GM18508 (cell line): Measurements from ENCODE around the gene TRPT1.

Source experiments
- ATAC-seq: cut with Tn5 transposase; IDR thresholded peaks from one replicate; pipeline ENCODE4 v1.9.1; 2021; ENCODE audit warnings: moderate number of reproducible peaks; ENCODE audit not compliant: insufficient read depth, unreplicated experiment

Gene TRPT1

DNA sequence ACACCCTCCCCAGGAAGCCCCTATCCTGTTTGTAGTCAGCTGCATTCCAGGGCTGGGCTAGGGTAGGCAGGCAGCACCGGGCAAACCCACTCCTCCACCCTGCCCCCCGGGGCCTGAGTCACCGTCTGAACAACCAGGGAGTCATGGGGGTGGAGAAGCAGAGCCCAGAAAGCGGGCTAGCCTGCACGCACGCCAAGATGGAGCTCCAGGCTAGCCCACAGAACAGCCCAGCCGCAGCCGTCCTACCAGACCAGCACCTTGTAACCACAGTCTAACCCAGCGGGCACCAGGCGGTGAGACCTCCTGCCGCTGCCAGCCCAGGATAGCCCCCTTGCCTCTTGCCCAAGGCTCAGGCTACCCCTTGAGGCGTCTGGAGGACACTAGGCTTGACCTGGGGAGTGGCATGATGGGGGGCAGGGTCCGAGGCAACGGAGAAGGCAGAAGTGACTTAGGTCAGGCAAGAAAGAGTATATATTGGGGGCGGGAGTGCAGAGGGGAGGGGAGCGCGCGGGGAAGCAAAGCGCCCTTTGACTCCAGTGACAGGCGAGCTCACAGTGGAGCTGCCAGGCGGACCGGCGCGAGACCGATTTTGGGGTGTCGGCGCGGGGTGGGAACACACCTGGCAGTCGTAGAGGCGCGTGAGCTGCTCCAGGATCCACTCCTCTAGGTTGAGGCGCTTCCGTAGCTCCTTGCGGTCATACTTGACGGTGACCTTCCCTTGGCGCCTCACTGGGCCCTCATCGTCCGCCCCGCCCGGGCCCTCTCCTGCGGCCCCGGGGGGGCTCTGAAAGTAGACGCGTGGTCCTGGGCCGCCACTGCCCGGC is 20.0 kb upstream of the TRPT1 start:
- ATAC-seq: no peak

- ATAC-seq: no peak
Observed at GRCh38 chr11:64245401-64245796, 19.4 kb upstream of the TRPT1 start.

GRCh38 chr11:64244966-64245365 is 19.0 kb upstream of the TRPT1 start:
- no peak for ATAC-seq

- no peak for ATAC-seq
Observed at GRCh38 chr11:64244107-64244506, 18.1 kb upstream of the TRPT1 start.

- ATAC-seq: no peak
Observed at GRCh38 chr11:64243236-64243854, 17.4 kb upstream of the TRPT1 start.

DNA sequence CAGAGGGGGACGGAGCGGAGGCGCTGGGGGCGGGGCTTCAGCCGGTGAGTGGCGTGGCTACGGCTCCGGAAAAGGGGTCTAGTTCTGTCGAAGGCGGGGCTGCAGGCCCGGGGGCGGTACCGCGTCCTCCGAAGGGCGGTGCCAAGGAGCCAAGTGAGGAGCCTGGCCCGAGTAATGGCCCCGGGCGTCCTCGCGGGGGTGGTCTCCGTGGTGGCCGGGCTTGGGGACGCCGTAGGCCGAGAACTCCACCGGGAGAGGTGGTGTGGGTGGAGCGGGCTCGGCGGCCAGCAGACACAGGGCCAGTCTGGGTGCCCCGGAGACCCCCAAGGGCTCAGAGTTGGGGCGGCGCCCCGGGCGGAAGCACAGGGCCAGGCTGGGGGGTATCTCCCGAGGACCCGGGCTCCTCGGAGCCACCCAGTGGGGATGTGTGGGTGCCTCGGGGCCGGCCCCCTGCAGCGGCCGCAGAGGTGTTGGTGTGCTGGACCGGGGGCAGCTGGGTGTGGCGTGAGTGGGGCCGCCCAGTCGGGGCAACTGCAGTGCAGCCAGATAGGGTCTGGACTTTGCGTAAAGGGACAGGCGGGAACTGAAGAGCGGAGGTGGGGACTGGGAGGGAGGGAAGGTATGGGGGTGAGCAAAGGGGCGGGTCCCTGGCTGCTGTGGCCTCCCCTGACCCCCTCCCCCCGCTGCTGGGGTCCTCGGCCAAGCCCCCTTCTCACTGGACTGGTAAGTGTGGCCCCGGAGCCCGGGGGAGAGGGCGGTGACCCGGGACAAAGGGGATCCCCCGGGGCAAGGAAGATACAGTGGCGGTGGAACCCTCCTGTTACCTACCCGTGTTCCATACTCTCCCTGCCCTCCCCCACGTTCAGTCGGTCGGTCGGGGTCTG is 15.7 kb upstream of the TRPT1 start:
- ATAC-seq: peak; percentile 37

DNA sequence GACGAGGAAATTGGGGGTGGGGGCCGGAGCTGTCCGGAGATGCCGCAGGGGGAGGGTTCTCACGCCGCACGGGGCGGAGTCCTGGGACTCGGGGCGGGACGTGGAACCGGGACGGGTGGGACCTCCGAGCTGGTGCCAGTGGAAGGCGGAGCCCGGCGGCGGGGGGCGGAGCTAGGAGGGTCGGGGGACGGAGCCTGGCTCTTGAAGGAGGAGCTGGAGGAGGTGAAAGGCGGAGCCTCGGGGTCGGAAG is 15.2 kb upstream of the TRPT1 start:
- peak; percentile 34 for ATAC-seq

GRCh38 chr11:64240435-64241240 is 14.7 kb upstream of the TRPT1 start, which contains the start of gene FKBP2:
FKBP2 (plus strand) TSS chr11:64241095; CDS start chr11:64242388, 1,293 bp downstream.
- peak; percentile 38 for ATAC-seq

DNA sequence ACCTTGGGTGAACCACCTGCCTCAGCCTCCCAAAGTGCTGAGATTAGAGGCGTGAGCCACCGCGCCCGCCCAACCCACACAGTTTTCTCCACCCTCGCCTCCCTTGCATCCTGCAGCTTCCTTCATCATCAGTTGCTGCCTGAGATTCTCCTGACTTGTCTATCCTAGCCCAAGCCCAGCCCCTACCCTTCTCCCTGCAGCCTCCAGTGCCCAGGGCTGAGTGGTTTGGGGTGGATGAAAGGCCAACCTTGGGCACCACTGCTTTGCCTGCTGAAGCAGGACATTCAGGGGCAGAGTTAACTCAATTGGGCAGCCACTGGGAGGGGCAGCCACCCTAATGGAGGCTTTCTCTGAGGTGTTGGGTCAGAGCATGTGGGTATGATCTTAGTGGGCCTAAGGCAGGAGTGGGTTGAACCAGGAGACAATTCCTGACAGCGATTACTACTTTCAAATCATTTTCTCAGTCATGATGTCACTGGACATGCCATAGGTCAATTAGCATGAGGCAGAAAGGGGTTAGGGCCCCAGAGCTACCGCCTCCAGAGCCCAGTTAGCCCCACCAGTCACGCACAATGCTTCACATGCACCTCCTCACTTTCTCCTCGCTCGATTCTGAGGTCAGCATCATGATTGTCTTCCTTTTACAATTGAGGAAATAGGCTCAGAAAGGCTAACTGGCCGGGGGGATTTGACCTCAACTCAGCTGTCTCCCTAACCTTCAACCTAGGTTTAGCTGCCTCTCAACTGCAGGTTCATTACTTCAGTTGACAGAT is 13.9 kb upstream of the TRPT1 start:
- ATAC-seq: no peak

DNA sequence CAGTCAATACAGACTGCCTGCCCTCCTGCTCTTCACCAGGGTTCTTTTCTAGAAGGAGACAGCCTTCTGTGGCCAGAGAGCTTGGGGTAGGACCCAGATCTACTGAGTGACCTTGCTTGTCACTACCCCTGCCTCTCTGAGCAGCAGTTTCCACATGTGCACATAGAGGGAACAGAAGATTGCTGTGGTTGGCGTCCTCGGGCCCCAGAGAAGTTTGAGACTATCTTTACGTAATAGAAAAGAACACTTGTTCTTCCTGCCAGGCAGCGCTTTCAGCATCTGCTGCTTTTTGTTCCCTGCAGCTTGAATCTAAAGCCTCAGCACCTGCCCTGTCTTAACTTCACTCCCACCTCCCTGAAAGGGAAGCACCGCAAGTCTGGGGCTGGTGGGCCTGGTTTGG is 13.0 kb upstream of the TRPT1 start:
- ATAC-seq: no peak

DNA sequence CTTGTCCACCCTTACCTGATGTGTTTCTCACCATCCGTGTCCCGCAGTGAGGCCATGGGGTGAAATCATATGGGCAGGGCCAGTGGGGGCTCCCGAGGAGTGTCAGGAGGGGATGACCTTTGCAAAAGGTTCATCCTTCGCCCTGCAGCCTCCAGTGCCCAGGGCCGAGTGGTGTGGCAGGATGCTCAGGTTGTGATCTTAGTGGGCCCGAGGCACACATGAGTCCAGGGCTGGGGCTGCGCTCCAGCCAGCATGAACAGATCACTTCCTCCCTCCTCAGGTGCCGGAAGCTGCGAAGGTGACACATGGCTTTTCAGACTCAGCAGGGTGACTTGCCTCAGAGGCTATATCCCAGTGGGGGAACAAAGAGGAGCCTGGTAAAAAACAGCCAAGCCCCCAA is 12.1 kb upstream of the TRPT1 start:
- no peak for ATAC-seq

GRCh38 chr11:64237484-64237951 is 11.5 kb upstream of the TRPT1 start:
- no peak for ATAC-seq

- no peak for ATAC-seq
Observed at GRCh38 chr11:64235437-64236161, 9.6 kb upstream of the TRPT1 start.

DNA sequence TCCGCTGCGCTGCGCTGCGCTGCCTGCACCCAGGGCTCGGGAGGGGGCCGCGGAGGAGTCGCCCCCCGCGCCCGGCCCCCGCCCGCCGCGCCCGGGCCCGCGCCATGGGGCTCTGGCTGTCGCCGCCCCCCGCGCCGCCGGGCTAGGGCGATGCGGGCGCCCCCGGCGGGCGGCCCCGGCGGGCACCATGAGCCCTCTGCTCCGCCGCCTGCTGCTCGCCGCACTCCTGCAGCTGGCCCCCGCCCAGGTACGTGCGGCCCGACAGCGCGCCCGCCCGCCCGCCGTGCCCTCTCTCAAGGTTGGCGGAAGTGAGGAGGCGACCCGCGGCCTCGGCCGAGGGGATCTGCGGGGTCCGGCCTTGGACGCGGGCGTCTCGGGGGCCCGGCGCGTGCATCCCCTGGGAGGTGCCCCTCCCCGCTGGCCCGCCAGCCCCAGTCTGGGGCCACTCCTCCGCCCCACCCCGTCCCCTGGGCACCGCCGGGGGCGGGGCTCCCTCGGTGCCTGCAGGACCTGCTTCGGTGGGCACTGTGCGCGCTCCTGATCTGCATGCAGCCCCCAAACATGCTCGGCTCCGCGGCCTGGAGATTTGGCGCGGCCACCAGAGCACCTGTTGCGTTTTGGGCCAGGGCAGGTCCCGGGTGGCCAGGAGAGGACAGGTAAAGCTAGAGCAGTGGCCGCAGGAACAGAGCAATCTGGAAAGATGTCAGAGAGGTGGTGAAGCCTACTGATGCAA is 8.8 kb upstream of the TRPT1 start:
- ATAC-seq: no peak

DNA sequence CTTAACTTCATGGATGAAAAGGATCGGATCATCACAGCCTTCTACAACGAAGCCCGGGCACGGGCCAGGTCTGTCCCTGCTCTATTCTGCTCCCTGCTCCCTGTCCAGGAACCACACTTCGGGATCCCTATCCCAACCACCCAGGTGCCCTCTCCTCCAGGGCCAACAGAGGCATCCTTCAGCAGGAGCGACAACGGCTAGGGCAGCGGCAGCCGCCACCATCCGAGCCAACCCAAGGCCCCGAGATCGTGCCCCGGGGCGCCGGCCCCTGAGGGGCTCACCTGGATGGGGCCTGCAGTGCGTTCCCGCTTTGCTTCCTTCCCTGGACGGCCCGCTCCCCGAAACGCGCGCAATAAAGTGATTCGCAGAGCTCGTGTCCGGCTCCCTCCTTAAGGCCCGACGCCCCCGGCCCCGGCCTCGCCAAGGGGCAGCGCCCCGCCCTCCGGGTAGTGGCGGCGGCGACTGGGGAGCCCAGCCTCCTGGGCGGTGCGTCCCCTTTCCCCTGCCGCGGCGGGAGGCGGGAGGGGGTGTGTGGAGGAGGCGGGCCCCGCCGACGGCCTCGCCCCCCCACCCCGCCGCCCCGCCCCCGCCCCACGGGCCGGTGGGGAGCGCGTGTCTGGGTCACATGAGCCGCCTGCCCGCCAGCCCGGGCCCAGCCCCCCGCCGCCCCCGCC is 8.1 kb upstream of the TRPT1 start, which contains the start of gene VEGFB:
Gene VEGFB, plus strand, starts transcription at position 672 of the 674 bp plus-strand sequence. CDS start 250 bp downstream, outside the sequence.
- ATAC-seq: no peak

GRCh38 chr11:64232967-64233315 is 7.0 kb upstream of the TRPT1 start:
- no peak for ATAC-seq

- ATAC-seq: no peak
Observed at GRCh38 chr11:64232182-64232966, 6.4 kb upstream of the TRPT1 start.
